H1 (cell line): ENCODE data around the gene PDP2.

ENCODE experiments used
- BRCA1 ChIP-seq: IDR thresholded peaks from 2 replicates; pipeline ENCODE4 v1.6.1; 2012; ENCODE audit warnings: low read depth, low read length, improper control_type of control experiment
- CREB1 ChIP-seq: IDR thresholded peaks from 2 replicates; pipeline ENCODE4 v1.6.1; 2012; ENCODE audit warnings: inconsistent platforms
- CTCF ChIP-seq, 3 experiments: IDR thresholded peaks; 1 replicate in 2 of 3; 2 replicates in 1 of 3; pipeline versions ENCODE4 v1.5.1 to v1.6.1; 2011; ENCODE audit warnings: low read length in 3 of 3, mild to moderate bottlenecking in 3 of 3, inconsistent platforms in 2 of 3, low read depth in 1 of 3, moderate library complexity in 1 of 3; ENCODE audit not compliant: insufficient read depth in 1 of 3; ENCODE audit errors: control extremely low read depth in 1 of 3
- EGR1 ChIP-seq: IDR thresholded peaks from 2 replicates; pipeline ENCODE4 v1.6.1; 2011; ENCODE audit warnings: low read depth, low read length, borderline replicate concordance
- EP300 ChIP-seq, 2 experiments: IDR thresholded peaks; 1 replicate in 1 of 2; 2 replicates in 1 of 2; pipeline ENCODE4 v1.6.1; 2011 to 2012; ENCODE audit warnings: low read depth in 2 of 2, low read length in 2 of 2, mild to moderate bottlenecking in 2 of 2, borderline replicate concordance in 1 of 2, inconsistent platforms in 1 of 2, moderate library complexity in 1 of 2
- EZH2 ChIP-seq: fragments of 200-600 bp; sonication (generic); IDR thresholded peaks from 2 replicates; pipeline ENCODE4 v1.7.1; 2012; ENCODE audit warnings: low read depth, mild to moderate bottlenecking, moderate library complexity, low read length, inconsistent platforms; ENCODE audit not compliant: severe bottlenecking
- MAX ChIP-seq: IDR thresholded peaks from 2 replicates; pipeline ENCODE4 v1.6.1; 2012; ENCODE audit warnings: inconsistent platforms
- POLR2AphosphoS5 ChIP-seq: IDR thresholded peaks from 2 replicates; pipeline ENCODE4 v1.6.1; 2011; ENCODE audit warnings: low read depth, low read length
- POU5F1 ChIP-seq: IDR thresholded peaks from 2 replicates; pipeline ENCODE4 v1.6.1; 2011; ENCODE audit warnings: low read depth, mild to moderate bottlenecking, low read length, moderate library complexity
- RAD21 ChIP-seq, 2 experiments: IDR thresholded peaks in 1 of 2; conservative IDR thresholded peaks in 1 of 2; 2 replicates each; pipeline ENCODE4 v1.6.1; 2011; ENCODE audit warnings: low read depth in 2 of 2, low read length in 2 of 2, improper control_type of control experiment in 1 of 2, inconsistent platforms in 1 of 2, mild to moderate bottlenecking in 1 of 2, moderate library complexity in 1 of 2
- SP1 ChIP-seq: IDR thresholded peaks from 2 replicates; pipeline ENCODE4 v1.6.1; 2011; ENCODE audit warnings: low read depth, low read length
- SP2 ChIP-seq: IDR thresholded peaks from 2 replicates; pipeline ENCODE4 v1.6.1; 2012; ENCODE audit warnings: mild to moderate bottlenecking, low read length, inconsistent platforms

DNA sequence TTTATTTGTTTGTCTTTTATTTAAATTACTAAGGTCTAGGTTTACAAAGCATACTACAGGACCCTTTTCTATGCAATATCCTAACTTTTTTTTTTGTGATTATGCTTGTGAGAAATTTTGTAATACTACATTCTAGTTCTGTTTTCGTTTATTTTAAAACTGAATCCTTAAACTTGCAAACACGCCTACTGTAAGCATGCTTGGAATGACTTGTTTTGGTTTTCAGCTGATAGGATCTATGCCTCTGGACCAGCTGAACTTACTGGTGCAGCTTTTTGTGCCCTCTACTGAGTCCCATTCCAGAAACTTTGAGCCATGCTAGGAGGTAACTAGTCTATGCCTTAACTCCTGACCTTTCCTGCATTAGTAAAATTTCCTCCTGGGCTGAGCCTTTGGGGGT, 6.0 kb downstream of the PDP2 start:
- TF ChIP-seq POLR2AphosphoS5 (no peak), SP1 (no peak), EP300 (IDR thresholded peaks at IDR 0.05; ENCODE audit: borderline replicate concordance in 1 of 2, low read depth in 2 of 2, low read length in 2 of 2) (no peak), MAX (no peak), EGR1 (no peak), CTCF (IDR thresholded peaks at IDR 0.05; ENCODE audit: control extremely low read depth in 1 of 3, insufficient read depth in 1 of 3, low read depth in 1 of 3, low read length in 3 of 3) (no peak), POU5F1 (no peak), RAD21 (IDR thresholded peaks at IDR 0.05 in 1 of 2, conservative IDR thresholded peaks at IDR 0.05 in 1 of 2; ENCODE audit: low read depth in 2 of 2, low read length in 2 of 2) (no peak), EZH2 (no peak), BRCA1 (no peak), CREB1 (no peak), SP2 (no peak)
